WTC11 (cell line): Measurements from ENCODE around the gene GRAMD2B. TPM values are rescaled to one million over a fixed set of nuclear protein-coding genes. Genes with fewer than 3 reads are reported as not detected.
A peak's percentile ranks its signal among the peaks of the same experiment; 100 is the strongest.

ENCODE experiments used
- ATAC-seq: fragments of 200-7000 bp; cut with Tn5 transposase; 2 replicates; pipeline ENCODE4 v1.10.0; 2021; ENCODE audit warnings: mild to moderate bottlenecking, moderate library complexity
- CTCF ChIA-PET: fragments of 300-600 bp; sonication (Branson Sonifier 250); formaldehyde crosslinking; loops from one replicate; lab custom pipeline; 2021; ENCODE audit warnings: antibody characterized with exemption; lab: Charles Lee
- POLR2A ChIA-PET: fragments of 350-600 bp; sonication (Branson Sonifier 250); formaldehyde crosslinking; loops from one replicate; lab custom pipeline; 2021; ENCODE audit warnings: antibody characterized with exemption; lab: Charles Lee
- DNase-seq: peaks from one replicate; pipeline ENCODE4 v3.0.0; 2021; ENCODE audit warnings: low spot score
- H3K27ac Mint-ChIP-seq: 2 replicates; pipeline ENCODE4 v1.8.0; 2021; ENCODE audit warnings: mixed read lengths
- H3K27me3 Mint-ChIP-seq: 2 replicates; pipeline ENCODE4 v1.8.0; 2021; ENCODE audit warnings: low read depth, mild to moderate bottlenecking, moderate library complexity, mixed read lengths
- H3K36me3 Mint-ChIP-seq: 2 replicates; pipeline ENCODE4 v1.8.0; 2021; ENCODE audit warnings: mixed read lengths
- H3K4me1 Mint-ChIP-seq: 2 replicates; pipeline ENCODE4 v1.8.0; 2022; ENCODE audit warnings: mixed read lengths
- H3K4me3 Mint-ChIP-seq: 2 replicates; pipeline ENCODE4 v1.8.0; 2021; ENCODE audit warnings: mild to moderate bottlenecking, moderate library complexity, mixed read lengths
- H3K9me3 Mint-ChIP-seq: 2 replicates; pipeline ENCODE4 v1.8.0; 2021; ENCODE audit warnings: mixed read lengths
- ARID4B ChIP-seq: sonication (generic); formaldehyde crosslinking; IDR thresholded peaks from 2 replicates; pipeline ENCODE4 v1.8.0; 2023; ENCODE audit warnings: missing genetic modification reagents, mild to moderate bottlenecking, borderline replicate concordance
- ATF6 ChIP-seq: sonication (generic); formaldehyde crosslinking; IDR thresholded peaks from 2 replicates; pipeline ENCODE4 v1.8.1; 2023; ENCODE audit warnings: mild to moderate bottlenecking, missing genetic modification reagents
- CTCF ChIP-seq: fragments of 200-600 bp; IDR thresholded peaks from 2 replicates; pipeline ENCODE4 v1.8.0; 2022; ENCODE audit warnings: antibody characterized with exemption
- FOXK1 ChIP-seq: sonication (generic); formaldehyde crosslinking; IDR thresholded peaks from 2 replicates; pipeline ENCODE4 v1.8.0; 2022; ENCODE audit warnings: mild to moderate bottlenecking, moderate library complexity, missing genetic modification reagents
- FOXP1 ChIP-seq: sonication (generic); formaldehyde crosslinking; IDR thresholded peaks from 2 replicates; pipeline ENCODE4 v1.8.0; 2022; ENCODE audit warnings: missing genetic modification reagents, mild to moderate bottlenecking, moderate library complexity, borderline replicate concordance
- IRF2 ChIP-seq: sonication (generic); formaldehyde crosslinking; IDR thresholded peaks from 2 replicates; pipeline ENCODE4 v1.8.0; 2022; ENCODE audit warnings: low read depth, missing genetic modification reagents, borderline replicate concordance
- KAT7 ChIP-seq: sonication (generic); formaldehyde crosslinking; IDR thresholded peaks from 2 replicates; pipeline ENCODE4 v1.8.1; 2023; ENCODE audit warnings: missing genetic modification reagents, mild to moderate bottlenecking, borderline replicate concordance
- STAT6 ChIP-seq: sonication (generic); formaldehyde crosslinking; conservative IDR thresholded peaks from 2 replicates; pipeline ENCODE4 v1.8.1; 2023; ENCODE audit warnings: mild to moderate bottlenecking, low read depth, missing genetic modification reagents, moderate library complexity
- ZBTB21 ChIP-seq: sonication (generic); formaldehyde crosslinking; IDR thresholded peaks from 2 replicates; pipeline ENCODE4 v1.8.1; 2023; ENCODE audit warnings: mild to moderate bottlenecking, missing genetic modification reagents, borderline replicate concordance
- ZNF121 ChIP-seq: sonication (generic); formaldehyde crosslinking; IDR thresholded peaks from 2 replicates; pipeline ENCODE4 v1.8.0; 2023; ENCODE audit warnings: missing genetic modification reagents
- ZNF263 ChIP-seq: sonication (generic); formaldehyde crosslinking; IDR thresholded peaks from 2 replicates; pipeline ENCODE4 v1.8.1; 2022; ENCODE audit warnings: low read depth, mild to moderate bottlenecking, moderate library complexity, missing genetic modification reagents
- ZNF416 ChIP-seq: fragments of 250-450 bp; sonication (Bioruptor Pico); IDR thresholded peaks from 2 replicates; pipeline ENCODE4 v1.9.0; 2021; ENCODE audit warnings: mild to moderate bottlenecking, inconsistent platforms
- ZNF671 ChIP-seq: fragments of 250-450 bp; sonication (Bioruptor Pico); IDR thresholded peaks from 2 replicates; pipeline ENCODE4 v1.8.0; 2021; ENCODE audit warnings: mild to moderate bottlenecking
- total RNA-seq: library from RNA; stranded (reverse); gene quantifications from 3 replicates; pipeline ENCODE4 v1.2.3, GENCODE V29; 2021

GRAMD2B gene
- total RNA-seq, 1 experiment from 2014 or later, result 11.6 TPM

GRCh38 chr5:126494393-126494792, 71.2 kb downstream of the GRAMD2B start:
- CTCF ChIA-PET, result no interaction called here

GRCh38 chr5:126497506-126497905, 74.3 kb downstream of the GRAMD2B start:
- ATAC-seq, result no peak
- POLR2A ChIA-PET, result no interaction called here
- Mint-ChIP-seq H3K9me3 (0 out of 2 replicates have a peak, but pooled peaks cover 2% of the 10 kb centered on the region), H3K27ac (no peak overlapping the region), H3K36me3 (peaks cover 6% of the 10 kb centered on the region; the same call in 1 of the 2 replicates), H3K4me3 (no peak overlapping the region), H3K4me1 (peaks cover 11% of the 10 kb centered on the region), H3K27me3 (no peaks in the 10 kb centered on the region)
- no peak for TF ChIP-seq ATF6 (CRISPR knock-in tag)
- TF ChIP-seq FOXP1 (CRISPR knock-in tag), result no peak
- no peak for DNase-seq
- CTCF ChIA-PET, result no interaction called here

More at GRCh38 chr5:126494393-126494792, 71.2 kb downstream of the GRAMD2B start:
- Mint-ChIP-seq H3K36me3 (peaks cover 23% of the 10 kb centered on the region), H3K9me3 (0 out of 2 replicates have a peak, but pooled peaks cover 2% of the 10 kb centered on the region), H3K4me3 (no peak overlapping the region)
- TF ChIP-seq ZNF121 (CRISPR knock-in tag) (peak; percentile 82; the same call in 1 of the 2 replicates), ZNF263 (no peak)
- TF ChIP-seq, all 79 proteins: peak for 1
- H3K27me3 Mint-ChIP-seq, result no peaks in the 10 kb centered on the region
- DNase-seq, result no peak
- peaks cover 12% of the 10 kb centered on the region for H3K4me1 Mint-ChIP-seq
- ATAC-seq, result no peak
- POLR2A ChIA-PET, result no interaction called here
- H3K27ac Mint-ChIP-seq, result no peak overlapping the region

- no peaks in the 10 kb centered on the region for H3K27me3 Mint-ChIP-seq
- H3K4me3 Mint-ChIP-seq, result no peak overlapping the region
- DNase-seq, result no peak
- H3K27ac Mint-ChIP-seq, result no peak overlapping the region
- ChIA-PET POLR2A (no interaction called here), CTCF (interaction anchor here (0.7 to 3.0 kb wide), 38 partner anchors 10 to 208 kb away, joined by 3 to 44 read pairs (median 6); partner anchors contain the start of gene ALDH7A1)
- TF ChIP-seq ZNF416, result no peak
- no peak for TF ChIP-seq ARID4B (CRISPR knock-in tag)
- no peak for TF ChIP-seq ZBTB21 (CRISPR knock-in tag)
- no peak for TF ChIP-seq KAT7 (CRISPR knock-in tag)
- TF ChIP-seq STAT6 (CRISPR knock-in tag), result no peak
- no peak for TF ChIP-seq FOXK1 (CRISPR knock-in tag)
- no peak for TF ChIP-seq IRF2 (CRISPR knock-in tag)
- TF ChIP-seq CTCF, result no peak
- TF ChIP-seq ZNF671, result no peak
- 0 out of 2 replicates have a peak, but pooled peaks cover 1% of the 10 kb centered on the region for H3K9me3 Mint-ChIP-seq
- H3K36me3 Mint-ChIP-seq, result peaks cover 2% of the 10 kb centered on the region; the same call in 1 of the 2 replicates
- no peak for ATAC-seq
- H3K4me1 Mint-ChIP-seq, result peaks cover 10% of the 10 kb centered on the region
Measured at GRCh38 chr5:126499278-126499677, 76.1 kb downstream of the GRAMD2B start.
